Endothelial cell of umbilical vein (primary cell): ENCODE results near the gene KAZALD1. TPM values are rescaled to one million over a fixed set of nuclear protein-coding genes. Genes with fewer than 3 reads are reported as not detected.

ENCODE experiments used
- BruUV-seq: library from RNA; stranded (reverse); fragments of 400-500 nt; replicated peaks from 2 replicates; lab custom pipeline; 2021; lab: Mats Ljungman, UMichigan
- CTCF ChIA-PET: fragments of 300-600, 350-600 bp; sonication (Branson Sonifier 250); formaldehyde crosslinking; loops from one replicate; lab custom pipeline; 2021; ENCODE audit warnings: antibody characterized with exemption, inconsistent platforms; lab: Charles Lee
- POLR2A ChIA-PET: fragments of 300-600, 350-600 bp; sonication (Branson Sonifier 250); formaldehyde crosslinking; loops from one replicate; lab custom pipeline; 2021; ENCODE audit warnings: antibody characterized with exemption, inconsistent platforms; lab: Charles Lee
- DNase-seq: peaks from one replicate; pipeline ENCODE4 v3.0.0-alpha.2; 2011; ENCODE audit warnings: low read depth, low spot score
- FAIRE-seq: peaks from 2 replicates; lab custom pipeline; 2011; peaks lifted over from hg19 to GRCh38; lab: Jason Lieb, UNC
- H2AFZ ChIP-seq: 2 replicates; pipeline ENCODE4 v1.6.0; 2012; ENCODE audit warnings: low read depth, low read length, control low read depth, inconsistent platforms
- H3K27ac ChIP-seq: 2 replicates; pipeline ENCODE4 v1.5.1; 2011; ENCODE audit warnings: low read depth, mild to moderate bottlenecking, control low read depth, low read length, moderate library complexity; ENCODE audit not compliant: insufficient read depth
- H3K27me3 ChIP-seq, 2 experiments: 2 replicates each; pipeline versions ENCODE4 v1.6.0 to v1.6.1; 2011; ENCODE audit warnings: low read length in 2 of 2, mixed read lengths in 1 of 2; ENCODE audit not compliant: control insufficient read depth in 2 of 2, insufficient read depth in 2 of 2
- H3K36me3 ChIP-seq, 2 experiments: 2 replicates in 1 of 2; 3 replicates in 1 of 2; pipeline ENCODE4 v1.5.1; 2011; ENCODE audit warnings: low read length in 2 of 2, mild to moderate bottlenecking in 1 of 2, moderate library complexity in 1 of 2; ENCODE audit not compliant: control insufficient read depth in 2 of 2, insufficient read depth in 2 of 2; ENCODE audit errors: extremely low read depth in 1 of 2
- H3K4me1 ChIP-seq: 3 replicates; pipeline ENCODE4 v1.5.1; 2011; ENCODE audit warnings: mild to moderate bottlenecking, low read length; ENCODE audit not compliant: control insufficient read depth, insufficient read depth; ENCODE audit errors: extremely low read depth
- H3K4me2 ChIP-seq: 2 replicates; pipeline ENCODE4 v1.6.1; 2011; ENCODE audit warnings: low read length, control low read depth, mixed read lengths; ENCODE audit not compliant: insufficient read depth
- H3K4me3 ChIP-seq, 3 experiments: fragments of 200-600 bp in 1 of 3; sonication (generic), shearing (Covaris generic) in 1 of 3; replicated peaks in 1 of 3; 2 replicates each; pipeline ENCODE4 v1.5.1; 2011 to 2016; ENCODE audit warnings: control low read depth in 3 of 3, low read length in 3 of 3, mild to moderate bottlenecking in 2 of 3, inconsistent platforms in 1 of 3, low read depth in 1 of 3, moderate library complexity in 1 of 3; ENCODE audit not compliant: insufficient read depth in 1 of 3
- H3K79me2 ChIP-seq: 2 replicates; pipeline ENCODE4 v1.6.0; 2012; ENCODE audit warnings: low read length, inconsistent platforms; ENCODE audit not compliant: control insufficient read depth, insufficient read depth
- H3K9ac ChIP-seq: replicated peaks from 2 replicates; pipeline ENCODE3; 2011; ENCODE audit warnings: low read length, control low read depth; ENCODE audit not compliant: insufficient read depth; ENCODE audit errors: extremely low read depth
- H3K9me1 ChIP-seq: replicated peaks from 3 replicates; pipeline ENCODE4 v1.6.0; 2011; ENCODE audit warnings: mild to moderate bottlenecking, low read length; ENCODE audit not compliant: control insufficient read depth, insufficient read depth; ENCODE audit errors: extremely low read depth
- H3K9me3 ChIP-seq: replicated peaks from 2 replicates; pipeline ENCODE4 v1.5.1; 2012; ENCODE audit warnings: low read length, inconsistent platforms; ENCODE audit not compliant: control insufficient read depth, insufficient read depth
- H4K20me1 ChIP-seq: replicated peaks from 2 replicates; pipeline ENCODE3; 2011; ENCODE audit warnings: mild to moderate bottlenecking, low read length; ENCODE audit not compliant: control insufficient read depth, insufficient read depth; ENCODE audit errors: extremely low read depth
- EZH2 ChIP-seq: IDR thresholded peaks from 2 replicates; pipeline ENCODE4 v1.6.1; 2012; ENCODE audit warnings: borderline replicate concordance, low read depth, mild to moderate bottlenecking, moderate library complexity, low read length, inconsistent platforms; ENCODE audit not compliant: severe bottlenecking
- FOS ChIP-seq: IDR thresholded peaks from 2 replicates; pipeline ENCODE4 v1.6.1; 2011; ENCODE audit warnings: mild to moderate bottlenecking, low read length, moderate library complexity, borderline replicate concordance; ENCODE audit not compliant: insufficient read depth
- GATA2 ChIP-seq: IDR thresholded peaks from 2 replicates; pipeline ENCODE4 v1.7.0; 2011; ENCODE audit warnings: low read depth, mild to moderate bottlenecking, moderate library complexity, mixed read lengths, low read length; ENCODE audit not compliant: insufficient read length, insufficient read depth
- JUN ChIP-seq: IDR thresholded peaks from 2 replicates; pipeline ENCODE4 v1.6.1; 2011; ENCODE audit warnings: borderline replicate concordance, low read depth; ENCODE audit not compliant: insufficient read length, insufficient read depth
- MYC ChIP-seq: IDR thresholded peaks from one replicate; pipeline ENCODE4 v1.6.1; 2011; ENCODE audit warnings: mild to moderate bottlenecking, low read depth, low read length
- POLR2A ChIP-seq: IDR thresholded peaks from 2 replicates; pipeline ENCODE4 v1.6.1; 2012; ENCODE audit warnings: low read depth, mild to moderate bottlenecking, control low read depth, low read length
- POLR2AphosphoS5 ChIP-seq: IDR thresholded peaks from 2 replicates; pipeline ENCODE4 v1.6.1; 2012; ENCODE audit warnings: low read depth, mild to moderate bottlenecking, control low read depth, low read length, moderate library complexity; ENCODE audit not compliant: insufficient read depth
- dilution Hi-C: fragments of 300-500 bp; cut with MboI; formaldehyde crosslinking; loops from one replicate; pipeline ENCODE4 v1.15.0; 2019; ENCODE audit warnings: low sequenced_read_pairs; ENCODE audit not compliant: extremely low pct_ligation_motif_present
- intact Hi-C: fragments of 100-400 bp; cut with micrococcal nuclease; formaldehyde crosslinking; loops from one replicate; pipeline ENCODE4 v1.10.0; 2022
- polyA plus RNA-seq, 4 experiments: library from polyadenylated mRNA; depleted of rRNA in 3 of 4; stranded (reverse) in 3 of 4; unstranded in 1 of 4; fragments of >200 nt; gene quantifications; 2 replicates each; pipeline versions ENCODE4 v1.2.1 to v1.2.3, GENCODE V29; 2011 to 2012; ENCODE audit warnings: missing spikeins in 1 of 4
- total RNA-seq: library from RNA; stranded (reverse); gene quantifications from 2 replicates; pipeline ENCODE4 v1.2.3, GENCODE V29; 2021
- TF ChIP-seq, protein P1 (sequence below): IDR thresholded peaks from 2 replicates; pipeline ENCODE4 v1.6.1; 2011; ENCODE audit not compliant: insufficient read depth, insufficient read length
- TF ChIP-seq, protein P2 (sequence below), 2 donors: IDR thresholded peaks; 1 replicate in 1 of 2; 2 replicates in 1 of 2; pipeline ENCODE4 v1.5.1; 2011; ENCODE audit warnings: low read length in 2 of 2, mild to moderate bottlenecking in 2 of 2, moderate library complexity in 2 of 2, control low read depth in 1 of 2, inconsistent platforms in 1 of 2, low read depth in 1 of 2; ENCODE audit not compliant: insufficient read depth in 1 of 2; ENCODE audit errors: extremely low read depth in 1 of 2

KAZALD1 gene
- total and polyA plus RNA-seq, 2 donors (not counting 3 experiments of a cell fraction or from before 2014, with no cell fraction given) = 3.0 to 3.3 TPM

DNA sequence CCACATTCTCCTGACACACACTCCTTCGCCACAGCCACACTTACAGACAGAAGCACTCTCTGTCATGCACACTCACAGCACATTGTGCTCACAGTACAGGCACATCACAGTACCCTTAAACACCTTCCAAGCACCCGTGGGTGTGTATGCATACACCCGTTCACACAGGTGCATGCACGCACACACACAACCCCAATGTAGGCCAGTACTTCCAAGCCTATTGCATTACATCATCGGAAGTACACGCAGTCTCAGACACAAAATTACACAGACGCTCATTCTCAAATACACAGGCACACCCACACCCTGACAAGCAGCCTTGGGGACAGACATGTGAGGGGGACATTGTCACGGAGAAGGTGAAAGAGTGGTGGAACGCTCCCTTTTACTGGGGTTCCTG lies 11.1 kb downstream of the KAZALD1 start:
- H3K9ac ChIP-seq = no peak overlapping the region
- H4K20me1 ChIP-seq = no peaks in the 10 kb centered on the region
- H3K27ac ChIP-seq = no peak overlapping the region
- dilution Hi-C loops (no loop called here), intact Hi-C loops (no loop called here)
- no peaks in the 10 kb centered on the region for H3K9me3 ChIP-seq
- no peaks in the 10 kb centered on the region for H3K36me3 ChIP-seq
- H3K27me3 ChIP-seq = peaks cover 15 to 29% of the 10 kb centered on the region in 2 experiments
- H3K4me3 ChIP-seq = no peak overlapping the region
- TF ChIP-seq GATA2 = no peak
- TF ChIP-seq EZH2 = no peak
- no peak for TF ChIP-seq POLR2A
- no peak for TF ChIP-seq POLR2AphosphoS5
- no peak for TF ChIP-seq FOS
- TF ChIP-seq, protein P1, sequence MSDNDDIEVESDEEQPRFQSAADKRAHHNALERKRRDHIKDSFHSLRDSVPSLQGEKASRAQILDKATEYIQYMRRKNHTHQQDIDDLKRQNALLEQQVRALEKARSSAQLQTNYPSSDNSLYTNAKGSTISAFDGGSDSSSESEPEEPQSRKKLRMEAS = no peak
- TF ChIP-seq JUN = no peak
- TF ChIP-seq, protein P2, sequence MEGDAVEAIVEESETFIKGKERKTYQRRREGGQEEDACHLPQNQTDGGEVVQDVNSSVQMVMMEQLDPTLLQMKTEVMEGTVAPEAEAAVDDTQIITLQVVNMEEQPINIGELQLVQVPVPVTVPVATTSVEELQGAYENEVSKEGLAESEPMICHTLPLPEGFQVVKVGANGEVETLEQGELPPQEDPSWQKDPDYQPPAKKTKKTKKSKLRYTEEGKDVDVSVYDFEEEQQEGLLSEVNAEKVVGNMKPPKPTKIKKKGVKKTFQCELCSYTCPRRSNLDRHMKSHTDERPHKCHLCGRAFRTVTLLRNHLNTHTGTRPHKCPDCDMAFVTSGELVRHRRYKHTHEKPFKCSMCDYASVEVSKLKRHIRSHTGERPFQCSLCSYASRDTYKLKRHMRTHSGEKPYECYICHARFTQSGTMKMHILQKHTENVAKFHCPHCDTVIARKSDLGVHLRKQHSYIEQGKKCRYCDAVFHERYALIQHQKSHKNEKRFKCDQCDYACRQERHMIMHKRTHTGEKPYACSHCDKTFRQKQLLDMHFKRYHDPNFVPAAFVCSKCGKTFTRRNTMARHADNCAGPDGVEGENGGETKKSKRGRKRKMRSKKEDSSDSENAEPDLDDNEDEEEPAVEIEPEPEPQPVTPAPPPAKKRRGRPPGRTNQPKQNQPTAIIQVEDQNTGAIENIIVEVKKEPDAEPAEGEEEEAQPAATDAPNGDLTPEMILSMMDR (IDR thresholded peaks at IDR 0.05; ENCODE audit: extremely low read depth in 1 of 2, insufficient read depth in 1 of 2, low read depth in 1 of 2, low read length in 2 of 2) = no peak
- no peak for TF ChIP-seq MYC
- H3K4me2 ChIP-seq = no peak overlapping the region
- FAIRE-seq (no peak), DNase-seq (no peak)
- H3K9me1 ChIP-seq = no peaks in the 10 kb centered on the region
- H3K79me2 ChIP-seq = no peaks in the 10 kb centered on the region
- H2AFZ ChIP-seq = no peak overlapping the region
- POLR2A ChIA-PET = no interaction called here
- CTCF ChIA-PET = interaction anchor here (3.8 kb wide), 1 partner anchor 22 kb away, joined by 27 read pairs; no protein-coding TSS in a partner anchor
- H3K4me1 ChIP-seq = no peaks in the 10 kb centered on the region
- no TSS peak for BruUV-seq
